ENCODE results near the gene PSMB8.
A peak's percentile ranks its signal among the peaks of the same experiment; 100 is the strongest.

PSMB8 gene

DNA sequence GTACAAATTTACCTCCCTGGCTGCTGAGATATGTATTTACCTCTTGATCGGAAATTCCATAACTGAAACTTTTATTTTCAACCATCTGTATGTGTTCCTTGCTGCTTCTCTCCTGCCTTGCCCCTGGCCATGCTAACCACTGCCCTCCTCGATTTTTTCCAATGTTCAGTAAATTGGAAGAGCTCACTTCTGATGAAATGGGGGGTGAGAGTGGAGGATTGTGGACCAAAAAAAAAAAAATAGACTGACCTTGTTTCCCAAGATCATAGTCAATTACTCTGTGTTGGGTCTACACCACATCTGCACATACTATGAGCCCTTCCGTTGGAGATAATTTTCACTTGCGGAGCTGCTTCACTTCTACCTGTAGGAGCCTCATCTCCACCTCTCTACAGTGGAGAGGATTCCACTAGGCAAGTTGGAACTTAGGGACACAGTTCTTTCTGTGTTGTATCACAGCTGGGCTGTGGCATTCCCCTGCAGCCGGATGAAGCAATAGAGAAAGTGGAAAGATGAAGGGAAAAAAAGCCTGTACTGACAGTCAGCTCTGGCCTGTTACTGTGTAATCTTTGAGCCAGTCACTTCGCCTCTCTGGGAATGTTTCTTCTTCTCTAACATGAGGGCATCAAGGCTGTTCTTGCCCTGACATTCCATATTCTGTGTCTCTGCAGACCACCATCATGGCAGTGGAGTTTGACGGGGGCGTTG lies 11.8 kb upstream of the PSMB8 start:
- no peak for DNase-seq (ENCODE audit: low read depth in 2 of 2)

DNA sequence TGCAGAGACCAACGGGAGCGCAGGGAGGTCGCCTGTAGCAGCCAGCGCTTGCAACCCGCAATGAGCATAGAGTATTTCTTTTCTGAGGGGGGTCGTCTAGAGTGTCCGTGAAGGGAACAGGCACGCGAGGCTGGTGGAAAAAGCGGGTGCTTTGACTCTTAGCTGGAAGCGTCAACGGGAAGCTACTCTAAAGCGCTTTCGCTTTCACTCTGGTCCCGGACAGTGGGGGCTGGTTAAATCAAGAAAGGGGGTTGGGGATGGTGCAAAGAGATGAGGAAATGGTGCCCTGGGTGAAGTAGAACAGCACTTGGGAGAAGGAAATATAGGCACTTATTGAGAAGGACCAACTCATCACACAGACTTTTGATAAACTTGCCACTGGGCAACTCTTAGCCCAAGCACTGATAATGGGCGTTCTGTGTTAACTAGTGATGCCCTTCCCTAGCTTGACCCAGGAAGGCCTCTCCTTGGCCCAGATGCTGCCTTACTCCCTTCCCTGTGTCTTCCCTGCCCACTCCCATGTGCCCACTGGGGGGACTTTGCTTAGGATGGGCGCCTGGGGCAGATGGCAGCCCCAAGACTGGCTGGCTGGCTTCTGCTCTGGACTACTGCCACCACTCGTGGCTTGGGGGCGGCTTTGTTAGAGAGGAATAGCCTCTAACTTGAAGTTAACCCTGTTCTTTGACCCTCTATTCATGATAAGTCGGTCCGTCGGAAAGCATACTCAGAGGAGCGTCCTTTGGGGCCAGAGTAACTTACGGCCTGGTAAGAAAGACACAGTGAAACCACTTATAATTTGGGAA lies 10.7 kb upstream of the PSMB8 start:
- DNase-seq (ENCODE audit: low read depth in 2 of 2) = no peak

DNA sequence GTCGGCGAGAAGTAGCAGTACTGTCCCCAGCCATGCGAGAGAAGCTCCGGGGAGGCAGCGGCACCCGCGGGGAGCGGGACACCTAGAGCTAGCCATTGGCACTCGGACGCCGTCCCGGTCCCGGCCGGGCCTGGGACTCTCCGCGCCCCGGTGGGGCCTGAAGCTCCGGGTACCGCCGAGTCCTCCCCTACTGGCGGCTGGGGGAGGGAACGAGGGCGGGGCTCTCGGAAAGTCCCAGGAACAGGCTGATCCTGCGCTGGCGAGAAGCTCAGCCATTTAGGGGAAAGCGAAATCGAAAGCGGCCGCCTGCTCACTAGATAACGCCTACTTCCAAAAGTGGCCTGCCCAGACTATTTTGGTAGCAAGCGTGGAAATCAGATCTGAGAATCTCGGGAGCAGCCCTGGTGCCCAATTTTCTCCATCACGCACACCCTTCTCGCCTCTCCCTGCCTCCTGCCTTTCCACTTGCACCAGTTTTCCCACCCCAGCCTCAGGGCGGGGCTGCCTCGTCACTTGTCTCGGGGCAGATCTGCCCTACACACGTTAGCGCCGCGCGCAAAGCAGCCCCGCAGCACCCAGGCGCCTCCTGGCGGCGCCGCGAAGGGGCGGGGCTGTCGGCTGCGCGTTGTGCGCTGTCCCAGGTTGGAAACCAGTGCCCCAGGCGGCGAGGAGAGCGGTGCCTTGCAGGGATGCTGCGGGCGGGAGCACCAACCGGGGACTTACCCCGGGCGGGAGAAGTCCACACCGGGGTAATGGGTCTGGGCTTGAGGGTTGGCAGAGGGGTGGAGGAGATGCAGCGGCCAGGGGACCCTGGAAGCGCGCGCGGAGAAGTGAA lies 9.9 kb upstream of the PSMB8 start, which contains the start of the genes PSMB9 and TAP1:
PSMB9 (plus strand) TSS at position 652 of the 835 bp plus-strand sequence; CDS start at position 690, 38 bp downstream.
TAP1 (minus strand) TSS at position 164 of the 835 bp plus-strand sequence; CDS start at position 96, 68 bp downstream.
- peak; percentile 88 to 92 for DNase-seq (ENCODE audit: low read depth in 2 of 2)

DNA sequence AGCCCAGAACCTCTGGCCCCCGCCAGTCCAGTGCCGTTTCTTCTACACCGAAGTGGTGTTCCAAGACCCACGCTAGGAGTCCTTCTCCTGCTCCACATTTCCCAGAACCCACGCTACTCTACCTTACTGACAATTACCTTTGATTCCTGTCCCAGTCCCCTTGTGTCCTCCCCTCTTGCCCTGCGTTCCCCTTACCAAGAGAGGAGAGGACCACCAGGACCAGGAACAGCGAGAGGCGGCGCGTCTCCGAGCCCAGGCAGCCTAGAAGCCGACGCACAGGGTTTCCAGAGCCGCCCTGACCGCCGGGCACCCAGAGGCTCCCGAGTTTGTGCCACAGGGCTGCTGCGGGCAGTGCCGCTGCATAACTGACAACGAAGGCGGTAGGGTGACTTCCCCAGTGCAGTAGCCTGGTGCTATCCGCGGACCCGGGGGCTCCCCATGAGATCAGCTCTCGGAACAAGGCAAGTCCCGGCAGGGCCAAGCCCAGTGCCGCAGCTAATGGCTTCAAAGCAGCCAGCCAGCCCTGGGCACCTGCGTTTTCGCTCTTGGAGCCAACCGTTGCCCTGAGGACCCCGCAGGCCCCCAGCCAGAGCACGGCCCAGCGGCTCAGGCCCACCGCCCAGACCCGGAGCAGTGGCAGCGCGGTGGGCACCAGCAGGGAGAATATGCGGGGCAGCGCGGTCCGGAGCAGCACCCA lies 9.1 kb upstream of the PSMB8 start:
- peak in 1 of 2 donors; percentile 33 for DNase-seq (ENCODE audit: low read depth in 2 of 2)

DNA sequence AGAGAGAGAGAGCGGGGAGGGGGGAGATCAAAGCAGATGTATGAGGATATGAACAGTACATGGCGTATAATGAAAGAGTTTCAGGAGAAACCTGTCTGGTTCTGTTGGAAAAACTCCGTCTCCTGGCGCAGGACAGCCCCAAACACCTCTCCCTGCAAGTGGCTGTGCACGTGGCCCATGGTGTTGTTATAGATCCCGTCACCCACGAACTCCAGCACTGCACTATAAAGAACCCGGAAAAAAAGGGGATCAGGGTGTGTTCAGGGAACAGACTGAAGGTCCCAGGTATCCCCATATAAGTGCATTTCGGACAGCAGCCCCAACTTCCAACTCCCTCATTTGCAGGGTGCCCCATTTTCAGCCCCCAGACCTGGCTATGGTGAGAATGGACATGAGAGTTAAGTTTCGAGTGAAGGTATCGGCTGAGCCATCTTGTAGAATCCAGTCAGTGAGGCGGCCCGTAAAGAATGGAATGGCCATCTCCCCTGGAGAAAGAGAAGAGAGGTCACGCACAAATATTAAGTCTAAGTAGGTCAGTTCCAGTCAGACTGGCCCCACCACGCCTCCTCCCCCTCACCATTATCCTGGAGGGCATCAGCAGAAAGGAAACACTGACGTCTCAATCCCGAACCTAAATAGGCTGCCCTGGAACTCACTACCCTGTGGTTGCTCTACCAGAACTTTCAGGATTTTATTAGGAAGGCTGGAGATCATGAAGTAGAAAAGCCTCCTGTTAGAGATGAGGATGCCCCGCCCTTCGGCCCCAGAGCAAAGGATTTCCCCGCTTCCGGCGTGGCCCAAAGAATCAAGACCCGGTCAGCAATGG lies 8.4 kb upstream of the PSMB8 start:
- no peak for DNase-seq (ENCODE audit: low read depth in 2 of 2)

DNA sequence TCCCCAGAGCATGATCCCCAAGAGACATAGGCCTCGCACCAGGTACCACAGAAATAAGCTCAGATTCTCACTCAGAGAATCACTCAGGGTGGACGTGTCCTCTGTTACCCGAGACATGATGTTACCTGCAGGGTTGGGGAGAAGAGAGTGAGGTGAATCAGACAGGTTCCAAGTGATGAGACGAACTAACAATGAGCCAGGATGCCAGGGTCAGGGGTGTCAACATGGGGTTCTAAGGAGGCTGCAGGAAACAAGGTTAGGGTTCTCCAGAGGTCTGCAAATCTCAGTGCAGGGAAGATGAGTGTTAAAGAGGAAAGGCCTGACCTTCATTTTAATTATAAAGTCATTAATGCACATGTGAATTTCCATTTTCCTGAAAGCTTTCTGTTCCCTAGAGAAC lies 7.2 kb upstream of the PSMB8 start:
- DNase-seq (ENCODE audit: low read depth in 2 of 2) = no peak

DNA sequence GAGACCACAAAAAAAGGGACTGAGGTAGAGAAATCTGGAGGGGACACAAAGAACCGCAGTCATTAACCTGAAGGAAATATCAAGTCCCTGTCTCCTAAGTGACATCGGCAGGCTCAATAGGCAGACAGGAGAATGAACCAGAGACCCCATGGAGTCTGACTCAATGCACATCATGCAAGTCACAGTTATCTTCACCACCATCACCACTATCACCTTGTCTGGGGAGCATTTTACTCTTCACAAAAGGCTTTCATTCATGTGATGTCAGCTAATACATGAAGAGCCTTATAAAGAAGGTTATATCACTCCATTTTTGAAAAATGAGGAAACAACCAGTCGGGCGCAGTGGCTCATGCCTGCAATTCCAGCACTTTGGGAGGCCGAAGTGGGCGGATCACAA lies 5.3 kb upstream of the PSMB8 start:
- DNase-seq (ENCODE audit: low read depth in 2 of 2) = no peak

DNA sequence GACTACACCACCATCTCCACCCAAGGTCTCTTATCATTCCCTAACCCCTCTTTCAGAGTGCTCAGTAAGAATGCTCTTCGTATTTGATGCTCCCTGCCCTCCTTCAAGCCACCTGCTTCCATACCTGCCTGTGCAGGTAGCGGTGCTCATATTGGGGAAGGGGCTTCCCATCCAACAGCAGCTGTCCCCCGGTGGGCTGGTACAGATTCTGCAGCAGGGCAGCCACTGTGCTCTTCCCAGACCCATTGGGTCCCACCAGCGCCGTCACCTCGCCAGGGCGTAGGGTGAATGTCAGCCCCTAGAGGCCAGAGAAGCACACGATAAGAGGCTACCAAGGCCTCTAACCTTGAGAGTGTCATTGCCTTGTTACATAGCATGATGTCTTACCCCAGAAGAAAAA lies 3.9 kb upstream of the PSMB8 start:
- DNase-seq (ENCODE audit: low read depth in 2 of 2) = no peak

DNA sequence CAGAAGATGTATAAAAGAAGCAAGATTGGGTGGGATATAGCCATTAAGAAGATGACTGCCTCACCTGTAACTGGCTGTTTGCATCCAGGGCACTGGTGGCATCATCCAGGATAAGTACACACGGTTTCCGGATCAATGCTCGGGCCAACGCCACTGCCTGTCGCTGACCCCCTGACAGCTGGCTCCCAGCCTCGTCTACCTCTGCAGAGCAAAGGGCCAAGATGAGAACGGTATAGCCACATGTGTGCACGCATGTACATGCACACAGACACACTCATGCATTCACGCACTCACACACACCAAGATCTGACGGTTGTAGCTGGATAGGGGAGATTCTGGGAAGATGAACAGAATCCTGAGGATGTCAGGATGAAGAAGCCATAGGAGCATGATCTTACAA lies 3.2 kb upstream of the PSMB8 start:
- DNase-seq (ENCODE audit: low read depth in 2 of 2) = no peak

DNA sequence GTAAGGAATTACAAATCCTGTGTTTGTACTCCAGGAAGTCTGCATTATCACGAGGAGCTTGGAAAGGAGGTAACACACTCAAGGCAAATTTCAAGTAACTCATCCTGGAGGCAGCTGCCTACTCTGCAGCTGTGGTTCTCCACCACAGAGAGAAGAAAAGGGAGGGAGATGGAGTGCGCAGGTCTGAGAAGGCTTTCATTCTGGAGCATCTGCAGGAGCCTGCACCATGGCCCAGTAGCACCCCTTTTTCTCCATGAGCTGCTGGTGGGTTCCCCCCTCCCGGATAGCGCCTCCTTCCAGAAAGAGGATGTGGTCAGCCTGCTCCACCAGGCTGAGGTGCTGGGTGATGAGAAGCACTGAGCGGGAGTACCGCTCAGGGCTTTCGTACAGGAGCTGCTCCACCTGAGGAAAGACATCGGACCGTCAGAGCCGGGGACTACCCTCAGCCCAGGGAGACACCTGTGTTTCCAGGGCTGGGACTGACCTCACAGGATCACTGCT lies 1.6 kb upstream of the PSMB8 start:
- peak in 1 of 2 donors; percentile 30 for DNase-seq (ENCODE audit: low read depth in 2 of 2)

DNA sequence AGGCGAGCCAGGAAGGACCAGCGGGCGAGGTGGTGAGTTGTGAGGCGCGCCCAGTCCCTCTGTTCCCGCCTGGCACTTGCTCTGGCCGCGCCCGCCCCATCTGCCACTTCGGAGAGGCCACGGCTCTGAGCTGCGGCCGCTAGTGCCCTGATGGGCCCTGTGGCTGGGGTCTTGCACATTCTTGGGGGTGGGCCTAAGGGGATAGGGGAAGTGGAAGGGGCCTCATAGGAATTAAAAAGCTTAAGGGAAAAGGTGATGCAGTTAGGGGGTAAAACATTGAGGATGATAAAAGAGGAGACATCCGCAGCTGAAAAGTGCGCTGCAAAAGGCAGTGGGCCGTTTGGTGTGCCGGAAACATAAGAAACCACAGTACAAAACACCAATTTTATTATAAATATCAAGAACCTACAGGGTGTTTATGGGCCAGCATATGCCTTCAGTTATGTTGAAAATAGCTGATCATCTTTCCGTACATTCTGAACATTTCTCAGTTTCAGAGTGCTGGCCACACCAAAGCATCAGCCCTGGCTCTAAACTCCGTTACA lies 1.1 kb upstream of the PSMB8 start:
- DNase-seq (ENCODE audit: low read depth in 2 of 2) = no peak

DNA sequence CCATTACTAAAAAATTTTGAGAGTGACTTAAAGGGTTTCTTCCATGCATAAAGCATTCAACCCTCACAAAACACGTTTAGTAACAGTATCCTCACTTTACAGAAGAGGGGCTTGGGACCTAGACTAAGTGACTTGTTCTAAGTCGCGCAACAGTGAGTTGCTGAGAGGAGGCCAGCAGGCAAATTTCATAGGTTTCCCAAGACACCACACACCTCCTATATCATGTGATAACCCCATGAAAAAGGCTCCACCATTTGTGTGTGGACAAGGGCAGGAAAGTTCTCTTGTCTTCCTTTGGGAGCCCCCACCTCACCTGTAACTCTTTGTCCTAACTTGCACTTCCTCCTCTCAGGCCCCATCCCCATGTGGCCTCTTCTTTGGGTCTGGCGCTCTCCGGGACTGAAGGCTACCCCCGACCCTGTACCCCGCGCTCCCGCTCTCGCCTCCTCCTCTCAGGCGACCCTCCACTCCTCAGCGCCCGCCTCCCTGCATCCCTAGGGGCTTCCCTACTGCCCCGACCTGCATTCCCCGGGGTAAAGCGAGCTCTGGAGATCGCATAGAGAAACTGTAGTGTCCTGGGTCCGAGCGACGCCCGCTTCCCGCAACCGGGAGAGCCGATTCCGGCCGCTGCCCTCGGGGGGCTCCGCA lies 392 bp downstream of the PSMB8 start:
- DNase-seq (ENCODE audit: low read depth in 2 of 2) = no peak

DNA sequence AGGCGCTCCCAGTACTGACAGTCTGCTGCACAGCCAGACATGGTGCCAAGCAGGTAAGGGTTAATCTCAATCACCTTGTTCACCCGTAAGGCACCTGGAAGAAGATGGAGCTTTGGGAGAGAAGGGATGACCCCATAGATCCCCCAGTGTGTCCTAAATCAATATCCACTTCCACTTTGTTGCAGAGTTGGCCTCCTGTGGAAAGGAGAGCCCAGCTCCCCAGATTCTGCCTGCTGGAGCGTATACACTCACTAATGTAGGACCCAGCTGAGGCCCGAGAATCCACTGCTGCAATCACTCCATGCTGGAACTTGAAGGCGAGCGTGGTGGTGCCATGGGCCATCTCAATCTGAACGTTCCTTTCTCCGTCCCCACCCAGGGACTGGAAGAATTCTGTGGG lies 1.2 kb downstream of the PSMB8 start:
- no peak for DNase-seq (ENCODE audit: low read depth in 2 of 2)

DNA sequence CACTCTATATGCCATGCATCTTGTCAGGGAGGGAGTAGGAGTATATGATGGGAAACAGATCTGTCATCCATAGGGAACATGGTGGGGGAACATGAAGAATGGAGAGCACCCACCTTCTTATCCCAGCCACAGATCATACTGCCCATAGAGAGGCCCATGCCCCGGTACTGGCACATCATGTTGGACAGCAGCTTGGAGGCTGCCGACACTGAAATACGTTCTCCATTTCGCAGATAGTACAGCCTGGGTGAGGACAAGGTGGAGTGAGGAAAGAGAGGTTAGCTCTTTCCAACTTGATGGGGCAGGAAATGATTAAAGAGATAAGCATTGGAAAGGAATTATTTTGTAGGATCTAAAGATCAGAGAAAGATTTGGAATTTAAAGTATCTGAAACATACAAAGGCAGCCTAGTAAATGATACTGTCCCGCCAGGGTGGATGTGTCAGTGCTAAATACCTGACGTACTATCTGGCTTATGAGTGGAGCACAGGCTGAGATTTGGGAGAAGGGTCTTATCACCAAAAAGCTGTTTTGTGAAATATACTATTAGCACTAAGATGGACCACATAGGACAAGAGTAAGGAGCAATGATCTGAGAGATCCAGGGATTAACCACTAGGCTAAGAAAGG lies 1.7 kb downstream of the PSMB8 start:
- DNase-seq (ENCODE audit: low read depth in 2 of 2) = no peak

DNA sequence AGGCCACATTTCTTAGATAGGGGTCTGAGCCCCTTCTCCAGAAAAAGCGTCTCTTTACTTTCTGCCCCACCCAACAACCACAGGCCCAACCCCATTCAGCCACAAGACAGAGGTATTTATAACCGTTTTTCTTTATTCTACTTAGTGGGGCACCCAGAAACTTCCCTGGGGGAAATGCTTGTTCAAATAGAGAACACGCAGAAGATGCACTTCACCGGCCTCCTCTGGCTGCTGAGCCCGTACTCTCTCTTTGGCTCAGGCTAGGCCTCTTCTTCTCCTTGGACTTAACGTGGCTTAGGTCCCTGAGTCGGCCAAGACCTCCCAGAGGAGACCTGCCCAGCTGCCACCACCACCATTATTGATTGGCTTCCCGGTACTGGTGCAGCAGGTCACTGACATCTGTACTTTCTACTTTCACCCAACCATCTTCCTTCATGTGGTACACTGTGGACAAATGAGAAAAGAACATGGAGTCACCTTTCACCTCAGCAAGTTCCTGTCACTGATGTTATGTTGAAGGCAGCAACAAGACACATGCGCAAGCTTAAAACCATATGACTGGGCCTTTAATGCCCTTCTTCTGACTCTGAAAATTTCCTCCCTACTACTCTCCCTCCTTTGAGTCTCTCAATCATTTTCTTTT lies 3.1 kb downstream of the PSMB8 start:
- no peak for DNase-seq (ENCODE audit: low read depth in 2 of 2)

DNA sequence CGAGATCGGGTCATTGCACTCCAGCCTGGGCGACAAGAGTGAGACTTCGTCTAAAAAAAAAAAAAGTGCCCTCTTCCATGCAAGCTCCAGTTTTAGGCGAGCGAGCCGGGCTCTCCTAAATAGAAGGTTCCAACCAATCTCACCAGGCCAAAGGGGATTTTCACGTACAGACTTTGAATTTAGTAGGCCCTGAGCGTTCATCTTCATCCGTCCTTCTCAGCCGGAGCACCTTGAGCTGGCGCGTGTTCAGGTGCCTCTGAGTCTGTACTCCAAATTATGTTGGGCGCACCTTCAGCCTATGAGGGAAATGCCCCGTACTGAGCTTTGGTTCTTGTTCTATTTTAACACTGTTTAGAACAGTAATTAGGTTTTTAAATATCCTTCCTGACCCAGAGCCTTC lies 4.5 kb downstream of the PSMB8 start:
- DNase-seq (ENCODE audit: low read depth in 2 of 2) = no peak

DNA sequence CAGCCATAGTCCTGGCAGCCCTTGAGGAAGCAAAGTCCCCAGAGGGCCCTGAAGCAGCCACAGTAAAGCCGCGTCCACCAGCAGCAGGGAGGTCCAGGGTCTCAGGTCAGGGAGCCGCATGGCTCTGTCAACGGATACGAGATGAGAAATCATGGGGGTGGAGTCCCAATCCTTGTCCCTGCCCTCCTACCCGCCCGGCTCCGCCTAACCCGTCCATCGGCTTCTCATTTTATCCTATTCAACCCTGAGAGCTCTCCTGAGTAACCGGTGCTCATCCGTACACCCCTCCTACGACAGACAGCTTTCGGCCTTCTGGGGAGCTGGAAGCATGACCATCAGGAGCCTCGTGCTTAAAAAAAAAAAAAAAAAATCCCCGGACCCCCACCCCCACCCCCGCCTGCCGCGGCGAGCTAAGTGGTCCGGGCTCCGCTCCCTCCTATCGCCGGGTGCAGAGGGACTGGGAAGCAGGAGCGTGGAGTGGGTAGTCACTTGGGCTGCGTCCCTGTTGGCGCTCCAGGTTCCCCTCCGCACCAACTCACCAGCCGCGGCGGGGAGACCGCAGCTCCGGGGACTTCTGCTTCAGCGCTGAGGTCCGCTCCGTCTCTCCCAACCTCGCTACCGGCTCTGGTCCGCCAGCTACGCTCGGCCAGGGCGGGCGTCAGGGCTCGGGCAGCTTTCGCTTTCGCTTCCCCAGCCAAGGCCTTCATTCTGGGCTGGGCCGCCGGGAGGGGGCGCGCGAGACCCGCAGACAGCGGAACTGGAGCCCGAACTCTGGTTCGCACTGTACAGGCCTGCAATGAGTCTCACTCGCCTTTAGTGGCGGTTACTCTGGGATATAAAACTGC lies 5.5 kb downstream of the PSMB8 start, which contains the start of gene TAP2:
TAP2 (minus strand) TSS at position 626 of the 845 bp plus-strand sequence; CDS start at position 120, 506 bp downstream.
- peak; percentile 95 to 98 for DNase-seq (ENCODE audit: low read depth in 2 of 2)
